Measurements from ENCODE around the gene FLNC. TPM values are rescaled to one million over a fixed set of nuclear protein-coding genes. Genes with fewer than 3 reads are reported as not detected.

Gene FLNC
- total and polyA plus RNA-seq, 8 donors: 14.3 to 34.7 (median 23.6) TPM

- no peaks in the 10 kb centered on the region for H3K27me3 ChIP-seq
- H3K9me3 ChIP-seq: no peaks in the 10 kb centered on the region
- peaks cover 16% of the 10 kb centered on the region in 2 donors for H3K4me1 ChIP-seq
- no peaks in the 10 kb centered on the region for H3K36me3 ChIP-seq
- peak overlapping the region in 1 of 2 donors; percentile 28 for H3K27ac ChIP-seq
- H3K4me3 ChIP-seq: no peak overlapping the region
- ATAC-seq: no peak
- DNase-seq: no peak
- intact Hi-C loops (cut with DNase I): no loop called here
- TF ChIP-seq CTCF (IDR thresholded peaks at IDR 0.05): no peak
Measured at GRCh38 chr7:128859232-128860157, 29.3 kb downstream of the FLNC start.

GRCh38 chr7:128860158-128861073 lies 30.2 kb downstream of the FLNC start:
- Histone ChIP-seq H3K36me3 (peaks cover 0 to 6% of the 10 kb centered on the region in 2 donors), H3K27me3 (no peaks in the 10 kb centered on the region), H3K27ac (no peak overlapping the region), H3K9me3 (no peaks in the 10 kb centered on the region), H3K4me1 (peaks cover 16% of the 10 kb centered on the region in 2 donors), H3K4me3 (no peak overlapping the region)
- no peak for TF ChIP-seq CTCF (IDR thresholded peaks at IDR 0.05)
- ATAC-seq (no peak), DNase-seq (no peak)
- intact Hi-C loops (cut with DNase I): no loop called here

DNA sequence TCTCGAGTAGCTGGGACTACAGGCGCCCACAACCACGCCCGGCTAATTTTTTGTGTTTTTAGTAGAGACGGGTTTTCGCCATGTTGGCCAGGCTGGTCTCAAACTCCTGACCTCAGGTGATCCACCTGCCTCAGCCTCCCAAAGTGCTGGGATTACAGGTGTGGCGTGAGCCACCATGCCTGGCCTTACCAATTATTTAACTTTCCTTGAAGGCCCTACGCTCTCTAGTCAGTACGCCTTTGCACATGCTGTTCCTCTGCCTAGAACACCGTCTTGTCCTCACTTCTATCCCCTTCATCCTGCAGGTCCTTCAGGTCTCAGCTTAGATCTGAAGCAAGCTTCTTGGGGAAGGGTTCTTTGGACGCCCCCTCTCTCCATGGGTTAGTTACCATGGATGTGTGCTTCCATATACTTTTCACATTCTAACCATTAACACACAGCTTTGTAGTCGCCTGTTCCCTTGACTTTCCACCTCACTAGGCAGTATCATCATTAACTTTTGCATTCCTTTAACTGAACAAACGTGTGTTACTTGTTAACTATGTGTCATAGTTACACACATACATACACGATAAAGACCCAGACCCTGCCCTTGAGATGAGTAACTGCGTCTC lies 31.9 kb downstream of the FLNC start:
- ATAC-seq (no peak), DNase-seq (no peak)
- Histone ChIP-seq H3K27ac (peak overlapping the region in 1 of 2 donors; percentile 84), H3K9me3 (no peaks in the 10 kb centered on the region), H3K27me3 (no peaks in the 10 kb centered on the region), H3K36me3 (peaks cover 0 to 21% of the 10 kb centered on the region in 2 donors), H3K4me3 (peak overlapping the region; percentile 17 to 95), H3K4me1 (peaks cover 16% of the 10 kb centered on the region in 2 donors)
- TF ChIP-seq CTCF (IDR thresholded peaks at IDR 0.05): no peak
- intact Hi-C loops (cut with DNase I): no loop called here

- no peak for TF ChIP-seq CTCF (IDR thresholded peaks at IDR 0.05)
- H3K27me3 ChIP-seq: no peaks in the 10 kb centered on the region
- peaks cover 0 to 21% of the 10 kb centered on the region in 2 donors for H3K36me3 ChIP-seq
- peak within 1 kb of the TSS; percentile 88 to 95 for H3K4me3 ChIP-seq
- intact Hi-C loops (cut with DNase I): no loop called here
- H3K4me1 ChIP-seq: peaks cover 16% of the 10 kb centered on the region in 2 donors
- DNase-seq (peak; percentile 97 to 99 (median 98)), ATAC-seq (peak; percentile 94)
- no peaks in the 10 kb centered on the region for H3K9me3 ChIP-seq
- peak within 1 kb of the TSS; percentile 79 to 84 for H3K27ac ChIP-seq
Measured at GRCh38 chr7:128862571-128863432, 32.6 kb downstream of the FLNC start, which contains the start of gene ATP6V1F. Gene ATP6V1F, plus strand, starts transcription at chr7:128862856. Its CDS starts 49 bp downstream, at chr7:128862905.
